MM.1S (cell line): ENCODE results near the gene OR1J2.

ENCODE experiments used
- CTCF ChIP-seq: fragments of 300-600 bp; sonication (generic); IDR thresholded peaks from 2 replicates; pipeline ENCODE4 v1.5.1; 2016; ENCODE audit warnings: antibody characterized with exemption, low read length, mixed read lengths
- EZH2 ChIP-seq: fragments of 300-600 bp; sonication (generic); optimal IDR thresholded peaks from 2 replicates; pipeline ENCODE3; 2017; ENCODE audit warnings: low read depth, mild to moderate bottlenecking, antibody characterized with exemption, low read length, mixed read lengths
- EZH2phosphoT487 ChIP-seq: fragments of 300-600 bp; sonication (generic); IDR thresholded peaks from 2 replicates; pipeline ENCODE4 v1.6.1; 2018; ENCODE audit warnings: antibody characterized with exemption, low read length

GRCh38 chr9:122468735-122469134 lies 41.9 kb upstream of the OR1J2 start:
- TF ChIP-seq CTCF (no peak), EZH2phosphoT487 (no peak), EZH2 (no peak)
